ENCODE measurements around the gene TNK1.

The TNK1 gene

GRCh38 chr17:7435676-7436555 lies 55.0 kb downstream of the TNK1 start (continued):
- no peak for TF ChIP-seq ZNF449 (tag by site-specific recombination; IDR thresholded peaks at IDR 0.05)
- TF ChIP-seq GLI2 (tag by site-specific recombination; IDR thresholded peaks at IDR 0.05; ENCODE audit: borderline replicate concordance, low read depth): no peak
- no peak for TF ChIP-seq ZNF146 (tag by site-specific recombination; IDR thresholded peaks at IDR 0.05)
- TF ChIP-seq, protein P1, sequence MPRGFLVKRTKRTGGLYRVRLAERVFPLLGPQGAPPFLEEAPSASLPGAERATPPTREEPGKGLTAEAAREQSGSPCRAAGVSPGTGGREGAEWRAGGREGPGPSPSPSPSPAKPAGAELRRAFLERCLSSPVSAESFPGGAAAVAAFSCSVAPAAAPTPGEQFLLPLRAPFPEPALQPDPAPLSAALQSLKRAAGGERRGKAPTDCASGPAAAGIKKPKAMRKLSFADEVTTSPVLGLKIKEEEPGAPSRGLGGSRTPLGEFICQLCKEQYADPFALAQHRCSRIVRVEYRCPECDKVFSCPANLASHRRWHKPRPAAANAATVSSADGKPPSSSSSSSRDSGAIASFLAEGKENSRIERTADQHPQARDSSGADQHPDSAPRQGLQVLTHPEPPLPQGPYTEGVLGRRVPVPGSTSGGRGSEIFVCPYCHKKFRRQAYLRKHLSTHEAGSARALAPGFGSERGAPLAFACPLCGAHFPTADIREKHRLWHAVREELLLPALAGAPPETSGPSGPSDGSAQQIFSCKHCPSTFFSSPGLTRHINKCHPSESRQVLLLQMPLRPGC (tag by site-specific recombination; IDR thresholded peaks at IDR 0.05): no peak
- TF ChIP-seq ZNF184 (tag by site-specific recombination; IDR thresholded peaks at IDR 0.05): no peak
- no peak for TF ChIP-seq ZNF521 (tag by site-specific recombination; IDR thresholded peaks at IDR 0.05)
- no peak for TF ChIP-seq ZNF426 (tag by site-specific recombination; IDR thresholded peaks at IDR 0.05)
- no peak for TF ChIP-seq IKZF3 (tag by site-specific recombination; IDR thresholded peaks at IDR 0.05)
- TF ChIP-seq TCF7L2 (IDR thresholded peaks at IDR 0.05; ENCODE audit: borderline replicate concordance, low read depth, low read length): no peak
- TF ChIP-seq PATZ1 (tag by site-specific recombination; IDR thresholded peaks at IDR 0.05): peak; percentile 86
- TF ChIP-seq, protein P2, sequence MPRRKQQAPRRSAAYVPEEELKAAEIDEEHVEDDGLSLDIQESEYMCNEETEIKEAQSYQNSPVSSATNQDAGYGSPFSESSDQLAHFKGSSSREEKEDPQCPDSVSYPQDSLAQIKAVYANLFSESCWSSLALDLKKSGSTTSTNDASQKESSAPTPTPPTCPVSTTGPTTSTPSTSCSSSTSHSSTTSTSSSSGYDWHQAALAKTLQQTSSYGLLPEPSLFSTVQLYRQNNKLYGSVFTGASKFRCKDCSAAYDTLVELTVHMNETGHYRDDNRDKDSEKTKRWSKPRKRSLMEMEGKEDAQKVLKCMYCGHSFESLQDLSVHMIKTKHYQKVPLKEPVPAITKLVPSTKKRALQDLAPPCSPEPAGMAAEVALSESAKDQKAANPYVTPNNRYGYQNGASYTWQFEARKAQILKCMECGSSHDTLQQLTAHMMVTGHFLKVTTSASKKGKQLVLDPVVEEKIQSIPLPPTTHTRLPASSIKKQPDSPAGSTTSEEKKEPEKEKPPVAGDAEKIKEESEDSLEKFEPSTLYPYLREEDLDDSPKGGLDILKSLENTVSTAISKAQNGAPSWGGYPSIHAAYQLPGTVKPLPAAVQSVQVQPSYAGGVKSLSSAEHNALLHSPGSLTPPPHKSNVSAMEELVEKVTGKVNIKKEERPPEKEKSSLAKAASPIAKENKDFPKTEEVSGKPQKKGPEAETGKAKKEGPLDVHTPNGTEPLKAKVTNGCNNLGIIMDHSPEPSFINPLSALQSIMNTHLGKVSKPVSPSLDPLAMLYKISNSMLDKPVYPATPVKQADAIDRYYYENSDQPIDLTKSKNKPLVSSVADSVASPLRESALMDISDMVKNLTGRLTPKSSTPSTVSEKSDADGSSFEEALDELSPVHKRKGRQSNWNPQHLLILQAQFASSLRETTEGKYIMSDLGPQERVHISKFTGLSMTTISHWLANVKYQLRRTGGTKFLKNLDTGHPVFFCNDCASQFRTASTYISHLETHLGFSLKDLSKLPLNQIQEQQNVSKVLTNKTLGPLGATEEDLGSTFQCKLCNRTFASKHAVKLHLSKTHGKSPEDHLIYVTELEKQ (tag by site-specific recombination; IDR thresholded peaks at IDR 0.05; ENCODE audit: borderline replicate concordance): no peak
- no peak for TF ChIP-seq ZNF26 (tag by site-specific recombination; IDR thresholded peaks at IDR 0.05)
- TF ChIP-seq ZBTB26 (tag by site-specific recombination; optimal IDR thresholded peaks at IDR 0.05): peak; percentile 33
- no peak for TF ChIP-seq ZNF202 (tag by site-specific recombination; IDR thresholded peaks at IDR 0.05; ENCODE audit: borderline replicate concordance)
- no peak for TF ChIP-seq ZNF354C (tag by site-specific recombination; IDR thresholded peaks at IDR 0.05; ENCODE audit: borderline replicate concordance, low read depth)
- no peak for TF ChIP-seq ZNF514 (tag by site-specific recombination; IDR thresholded peaks at IDR 0.05)
- TF ChIP-seq ZSCAN30 (tag by site-specific recombination; IDR thresholded peaks at IDR 0.05): no peak
- TF ChIP-seq PRDM2 (tag by site-specific recombination; IDR thresholded peaks at IDR 0.05; ENCODE audit: borderline replicate concordance): no peak
- no peak for TF ChIP-seq ZNF621 (tag by site-specific recombination; IDR thresholded peaks at IDR 0.05)

Measured in HEK293 (cell line).